ENCODE results near the gene OR52E1.

OR52E1 gene

GRCh38 chr11:5118893-5119292 is 49.5 kb downstream of the OR52E1 start:
- DNase-seq = no peak

Data from NCI-H1105 (cell line).